Dendritic cell treated with granulocyte-macrophage colony-stimulating factor and Interleukin-4, amounts not matched to agents 40 ng/mL and 50 ng/mL, for 4 days (primary cell): ENCODE measurements around the gene MOB3A.
"Not testable (repeated sequence)": the region's sequence is repeated elsewhere in the genome, so short reads cannot be mapped to it uniquely, and the experiment has no call there.

ENCODE experiments used
- H3K27ac Mint-ChIP-seq: one replicate; pipeline ENCODE4 v1.8.0; 2022; ENCODE audit warnings: mild to moderate bottlenecking, mixed read lengths
- H3K27me3 Mint-ChIP-seq: one replicate; pipeline ENCODE4 v1.8.0; 2022; ENCODE audit warnings: mild to moderate bottlenecking, mixed read lengths
- H3K36me3 Mint-ChIP-seq: one replicate; pipeline ENCODE4 v1.8.0; 2022; ENCODE audit warnings: low read depth, mixed read lengths
- H3K4me1 Mint-ChIP-seq: one replicate; pipeline ENCODE4 v1.8.0; 2022; ENCODE audit warnings: low read depth, mixed read lengths
- H3K4me3 Mint-ChIP-seq: one replicate; pipeline ENCODE4 v1.8.0; 2022; ENCODE audit warnings: mild to moderate bottlenecking, moderate library complexity, mixed read lengths
- H3K9me3 Mint-ChIP-seq: one replicate; pipeline ENCODE4 v1.8.0; 2022; ENCODE audit warnings: mixed read lengths
- intact Hi-C: fragments of 100-400 bp; cut with micrococcal nuclease; formaldehyde crosslinking; loops from one replicate; pipeline ENCODE4 v1.15.0; 2022

Gene MOB3A

GRCh38 chr19:2041433-2041682 lies 54.8 kb downstream of the MOB3A start:
- Mint-ChIP-seq H3K4me1 (peaks cover 59% of the 10 kb centered on the region), H3K27me3 (no peaks in the 10 kb centered on the region), H3K36me3 (peaks cover 91% of the 10 kb centered on the region), H3K27ac (peak overlapping the region; percentile 96), H3K9me3 (no peaks in the 10 kb centered on the region), H3K4me3 (peak overlapping the region; percentile 79)
- intact Hi-C loops: no loop called here

- intact Hi-C loops: no loop called here
- peaks cover 86% of the 10 kb centered on the region for H3K36me3 Mint-ChIP-seq
- peak overlapping the region; percentile 79 for H3K4me3 Mint-ChIP-seq
- H3K9me3 Mint-ChIP-seq: no peaks in the 10 kb centered on the region
- H3K27me3 Mint-ChIP-seq: no peaks in the 10 kb centered on the region
- H3K4me1 Mint-ChIP-seq: peaks cover 54% of the 10 kb centered on the region
- H3K27ac Mint-ChIP-seq: peak overlapping the region; percentile 96
These were observed 55.3 kb downstream of the MOB3A start for GRCh38 chr19:2040647-2041432.

- H3K9me3 Mint-ChIP-seq: peaks cover 6% of the 10 kb centered on the region
- no peak overlapping the region for H3K4me3 Mint-ChIP-seq
- H3K36me3 Mint-ChIP-seq: peaks cover 79% of the 10 kb centered on the region
- intact Hi-C loops: no loop called here
- peaks cover 57% of the 10 kb centered on the region for H3K4me1 Mint-ChIP-seq
- no peaks in the 10 kb centered on the region for H3K27me3 Mint-ChIP-seq
- H3K27ac Mint-ChIP-seq: peak overlapping the region; percentile 96
These were observed 56.0 kb downstream of the MOB3A start for GRCh38 chr19:2039959-2040646.

GRCh38 chr19:2039089-2039958 lies 56.8 kb downstream of the MOB3A start:
- Mint-ChIP-seq H3K4me3 (no peak overlapping the region), H3K27ac (peak overlapping the region; percentile 40), H3K27me3 (no peaks in the 10 kb centered on the region), H3K9me3 (peaks cover 9% of the 10 kb centered on the region), H3K36me3 (peaks cover 71% of the 10 kb centered on the region), H3K4me1 (peaks cover 58% of the 10 kb centered on the region)
- intact Hi-C loops: no loop called here

GRCh38 chr19:2038284-2039088 lies 57.6 kb downstream of the MOB3A start:
- Mint-ChIP-seq H3K4me3 (no peak overlapping the region), H3K4me1 (peaks cover 57% of the 10 kb centered on the region), H3K36me3 (peaks cover 62% of the 10 kb centered on the region), H3K27me3 (no peaks in the 10 kb centered on the region), H3K27ac (peak overlapping the region; percentile 55), H3K9me3 (peaks cover 9% of the 10 kb centered on the region)
- intact Hi-C loops: no loop called here

GRCh38 chr19:2037651-2038255 lies 58.4 kb downstream of the MOB3A start:
- Mint-ChIP-seq H3K27me3 (no peaks in the 10 kb centered on the region), H3K4me3 (no peak overlapping the region), H3K9me3 (peaks cover 9% of the 10 kb centered on the region), H3K27ac (peak overlapping the region; percentile 55), H3K4me1 (peaks cover 57% of the 10 kb centered on the region), H3K36me3 (peaks cover 55% of the 10 kb centered on the region)
- intact Hi-C loops: no loop called here

GRCh38 chr19:2036424-2036823 lies 59.7 kb downstream of the MOB3A start:
- Mint-ChIP-seq H3K4me1 (peaks cover 60% of the 10 kb centered on the region), H3K9me3 (peaks cover 9% of the 10 kb centered on the region), H3K27ac (no peak overlapping the region), H3K4me3 (no peak overlapping the region), H3K27me3 (no peaks in the 10 kb centered on the region), H3K36me3 (peaks cover 44% of the 10 kb centered on the region)
- intact Hi-C loops: no loop called here

- Mint-ChIP-seq H3K27ac (peak overlapping the region; percentile 83), H3K27me3 (no peaks in the 10 kb centered on the region), H3K36me3 (peaks cover 35% of the 10 kb centered on the region), H3K4me3 (peak overlapping the region; percentile 54), H3K9me3 (peaks cover 9% of the 10 kb centered on the region), H3K4me1 (peaks cover 59% of the 10 kb centered on the region)
- intact Hi-C loops: no loop called here
These were observed 60.5 kb downstream of the MOB3A start for GRCh38 chr19:2035590-2035991.

GRCh38 chr19:2034729-2035589 lies 61.2 kb downstream of the MOB3A start:
- Mint-ChIP-seq H3K4me1 (peaks cover 62% of the 10 kb centered on the region), H3K9me3 (peaks cover 9% of the 10 kb centered on the region), H3K36me3 (peaks cover 29% of the 10 kb centered on the region), H3K4me3 (peak overlapping the region; percentile 64), H3K27ac (peak overlapping the region; percentile 83), H3K27me3 (no peaks in the 10 kb centered on the region)
- intact Hi-C loops: no loop called here

GRCh38 chr19:2034253-2034652 lies 61.9 kb downstream of the MOB3A start:
- H3K9me3 Mint-ChIP-seq, intact Hi-C loops, H3K27me3 Mint-ChIP-seq: not testable (repeated sequence)
- Mint-ChIP-seq H3K4me3 (peak overlapping the region; percentile 64), H3K36me3 (peaks cover 22% of the 10 kb centered on the region), H3K27ac (peak overlapping the region; percentile 83), H3K4me1 (peaks cover 58% of the 10 kb centered on the region)

GRCh38 chr19:2033825-2034159 lies 62.3 kb downstream of the MOB3A start:
- H3K4me3 Mint-ChIP-seq: no peak overlapping the region
- peaks cover 9% of the 10 kb centered on the region for H3K9me3 Mint-ChIP-seq
- H3K36me3 Mint-ChIP-seq: peaks cover 17% of the 10 kb centered on the region
- intact Hi-C loops: no loop called here
- H3K27me3 Mint-ChIP-seq: no peaks in the 10 kb centered on the region
- H3K27ac Mint-ChIP-seq: peak overlapping the region; percentile 83
- H3K4me1 Mint-ChIP-seq: peaks cover 57% of the 10 kb centered on the region

GRCh38 chr19:2033115-2033824 lies 62.9 kb downstream of the MOB3A start:
- peak overlapping the region; percentile 88 for H3K27ac Mint-ChIP-seq
- peaks cover 62% of the 10 kb centered on the region for H3K4me1 Mint-ChIP-seq
- H3K27me3 Mint-ChIP-seq: no peaks in the 10 kb centered on the region
- H3K36me3 Mint-ChIP-seq: peaks cover 12% of the 10 kb centered on the region
- no peak overlapping the region for H3K4me3 Mint-ChIP-seq
- intact Hi-C loops: no loop called here
- peaks cover 9% of the 10 kb centered on the region for H3K9me3 Mint-ChIP-seq
